Vagina (tissue), 2 donors: ENCODE data around the gene GRIN2C.

Source experiments
- CTCF ChIP-seq, 3 experiments: fragments of 450-650 bp in 2 of 3; fragments of 200-600 bp in 1 of 3; sonication (generic) in 1 of 3; IDR thresholded peaks; one replicate each; pipeline ENCODE4 v1.5.1; 2017 to 2019; ENCODE audit warnings: antibody characterized with exemption in 3 of 3, mild to moderate bottlenecking in 2 of 3, moderate library complexity in 2 of 3
- POLR2A ChIP-seq, 2 donors: fragments of 450-650 bp; IDR thresholded peaks; one replicate each; pipeline ENCODE4 v1.6.1; 2017; ENCODE audit warnings: antibody characterized with exemption in 2 of 2, mild to moderate bottlenecking in 2 of 2, moderate library complexity in 2 of 2
- POLR2AphosphoS5 ChIP-seq, 2 donors: sonication (generic); formaldehyde crosslinking; IDR thresholded peaks; one replicate each; pipeline ENCODE4 v1.9.0; 2017; ENCODE audit warnings: antibody characterized with exemption in 2 of 2, mild to moderate bottlenecking in 2 of 2, low read depth in 1 of 2; ENCODE audit not compliant: insufficient read depth in 1 of 2

- TF ChIP-seq CTCF (IDR thresholded peaks at IDR 0.05) (no peak), POLR2A (IDR thresholded peaks at IDR 0.05) (no peak), POLR2AphosphoS5 (IDR thresholded peaks at IDR 0.05; ENCODE audit: insufficient read depth in 1 of 2, low read depth in 1 of 2) (no peak)
These were observed 41.3 kb downstream of the GRIN2C start for GRCh38 chr17:74818291-74818938.
